ENCODE data around the gene COBL.

Gene COBL

GRCh38 chr7:51129527-51130472 lies 186.8 kb downstream of the COBL start:
- Histone ChIP-seq H2BK120ac (ENCODE audit: low read depth, low read length) (no peak overlapping the region), H3K23ac (ENCODE audit: low read depth, low read length, poor library complexity) (no peak overlapping the region), H3K9ac (ENCODE audit: low read depth, low read length, poor library complexity) (no peak overlapping the region), H3K4me2 (ENCODE audit: insufficient read depth, low read length, poor library complexity, severe bottlenecking) (no peak overlapping the region), H3K9me3 (replicated peaks in 1 of 2; ENCODE audit: control insufficient read depth in 2 of 2, insufficient read depth in 1 of 2, low read depth in 1 of 2, low read length in 2 of 2) (peaks cover 0 to 2% of the 10 kb centered on the region in 2 donors), H3K36me3 (replicated peaks in 1 of 2; ENCODE audit: control insufficient read depth in 2 of 2, insufficient read depth in 2 of 2, low read length in 2 of 2) (no peaks in the 10 kb centered on the region), H3K18ac (ENCODE audit: low read length) (peak overlapping the region; percentile 30), H2BK5ac (ENCODE audit: low read length) (no peak overlapping the region), H3K4me1 (ENCODE audit: control insufficient read depth in 2 of 2, insufficient read depth in 1 of 2, low read depth in 1 of 2, low read length in 2 of 2) (peaks cover 0 to 8% of the 10 kb centered on the region in 2 donors), H3K4ac (ENCODE audit: low read length) (no peak overlapping the region), H3K27ac (replicated peaks; ENCODE audit: low read length) (no peak overlapping the region), H3K27me3 (ENCODE audit: control insufficient read depth in 3 of 3, insufficient read depth in 3 of 3, low read depth in 1 of 3, low read length in 3 of 3) (no peaks in the 10 kb centered on the region), H4K91ac (ENCODE audit: low read depth, low read length, poor library complexity) (no peak overlapping the region), H3K14ac (ENCODE audit: low read length) (peak overlapping the region; percentile 39), H4K8ac (ENCODE audit: low read depth, low read length) (no peak overlapping the region), H2BK12ac (ENCODE audit: low read length) (no peak overlapping the region), H3K4me3 (ENCODE audit: low read length in 2 of 2) (no peak overlapping the region), H2AK5ac (ENCODE audit: low read depth, low read length) (no peak overlapping the region), H2AFZ (ENCODE audit: low read length) (no peak overlapping the region), H3K79me1 (ENCODE audit: low read depth, low read length) (no peaks in the 10 kb centered on the region), H2BK15ac (ENCODE audit: low read length) (no peak overlapping the region)
- no CpG with 5 or more reads among the region's 8 CpGs for WGBS, 2 donors (ENCODE audit: extremely low coverage in 2 of 2, insufficient read length in 2 of 2, insufficient replicate concordance in 1 of 2)
- no peak for DNase-seq (ENCODE audit: low spot score)

DNA sequence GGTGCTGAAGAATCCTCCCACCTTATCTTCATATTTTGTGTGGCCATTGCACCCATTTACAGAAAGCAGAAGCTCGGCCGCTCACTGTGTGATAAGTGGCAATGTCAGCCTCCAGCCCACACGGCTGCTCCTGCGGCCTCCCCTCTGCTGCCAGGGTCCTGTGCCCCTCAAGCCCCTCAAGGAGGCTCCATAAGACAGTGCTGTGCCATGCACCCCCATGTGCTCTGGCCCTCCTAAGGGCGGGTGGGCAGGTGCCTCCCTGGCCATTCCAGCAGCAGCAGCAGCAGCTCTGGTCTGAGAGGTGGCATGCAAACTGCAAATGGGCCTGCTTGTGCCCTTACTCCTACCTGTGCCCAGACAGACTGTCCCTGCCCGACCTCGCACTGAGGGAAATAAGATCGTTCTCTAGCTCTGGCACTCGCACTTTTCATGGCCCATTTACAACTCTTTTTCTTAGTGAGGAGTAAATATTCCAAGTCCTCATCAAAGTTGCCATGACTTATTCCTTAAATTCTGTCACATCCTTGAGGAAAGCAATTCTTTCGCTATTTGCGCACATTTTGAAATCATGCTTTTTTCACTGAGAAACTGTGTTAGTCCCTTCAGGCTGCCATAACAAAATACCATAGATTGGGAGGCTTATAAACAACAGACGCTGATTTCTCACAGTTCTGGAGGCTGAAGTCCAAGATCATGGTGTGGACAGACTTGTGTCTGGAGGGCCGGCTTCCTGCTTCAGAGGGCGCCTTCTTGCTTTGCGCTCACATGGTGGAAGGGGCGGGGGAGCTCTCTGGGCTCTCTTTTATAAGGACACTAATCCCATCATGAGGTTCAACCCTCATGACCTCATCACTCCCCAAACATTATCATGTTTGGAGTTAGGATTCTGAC lies 187.8 kb downstream of the COBL start:
- Histone ChIP-seq H4K91ac (ENCODE audit: low read depth, low read length, poor library complexity) (no peak overlapping the region), H3K23ac (ENCODE audit: low read depth, low read length, poor library complexity) (no peak overlapping the region), H3K36me3 (replicated peaks in 1 of 2; ENCODE audit: control insufficient read depth in 2 of 2, insufficient read depth in 2 of 2, low read length in 2 of 2) (no peaks in the 10 kb centered on the region), H2BK12ac (ENCODE audit: low read length) (no peak overlapping the region), H3K4me1 (ENCODE audit: control insufficient read depth in 2 of 2, insufficient read depth in 1 of 2, low read depth in 1 of 2, low read length in 2 of 2) (peaks cover 0 to 8% of the 10 kb centered on the region in 2 donors), H3K4ac (ENCODE audit: low read length) (no peak overlapping the region), H2BK5ac (ENCODE audit: low read length) (no peak overlapping the region), H2AK5ac (ENCODE audit: low read depth, low read length) (no peak overlapping the region), H3K18ac (ENCODE audit: low read length) (peak overlapping the region; percentile 3), H3K27me3 (ENCODE audit: control insufficient read depth in 3 of 3, insufficient read depth in 3 of 3, low read depth in 1 of 3, low read length in 3 of 3) (no peaks in the 10 kb centered on the region), H3K4me3 (ENCODE audit: low read length in 2 of 2) (peak overlapping the region in 1 of 2 donors; percentile 32), H3K27ac (replicated peaks; ENCODE audit: low read length) (no peak overlapping the region), H2BK120ac (ENCODE audit: low read depth, low read length) (no peak overlapping the region), H3K14ac (ENCODE audit: low read length) (no peak overlapping the region), H4K8ac (ENCODE audit: low read depth, low read length) (no peak overlapping the region), H3K9ac (ENCODE audit: low read depth, low read length, poor library complexity) (peak overlapping the region; percentile 9), H2BK15ac (ENCODE audit: low read length) (no peak overlapping the region), H3K4me2 (ENCODE audit: insufficient read depth, low read length, poor library complexity, severe bottlenecking) (no peak overlapping the region), H3K9me3 (replicated peaks in 1 of 2; ENCODE audit: control insufficient read depth in 2 of 2, insufficient read depth in 1 of 2, low read depth in 1 of 2, low read length in 2 of 2) (peaks cover 0 to 2% of the 10 kb centered on the region in 2 donors), H2AFZ (ENCODE audit: low read length) (no peak overlapping the region), H3K79me1 (ENCODE audit: low read depth, low read length) (no peaks in the 10 kb centered on the region)
- no peak for DNase-seq (ENCODE audit: low spot score)
- WGBS, 2 donors (ENCODE audit: extremely low coverage in 2 of 2, insufficient read length in 2 of 2, insufficient replicate concordance in 1 of 2), result no CpG with 5 or more reads among the region's 16 CpGs

- no peak overlapping the region for H2AK5ac ChIP-seq (ENCODE audit: low read depth, low read length)
- no peak overlapping the region for H3K4me2 ChIP-seq (ENCODE audit: insufficient read depth, low read length, poor library complexity, severe bottlenecking)
- no peak overlapping the region for H3K4me3 ChIP-seq (ENCODE audit: low read length in 2 of 2)
- no peak overlapping the region for H2BK12ac ChIP-seq (ENCODE audit: low read length)
- no peak overlapping the region for H4K8ac ChIP-seq (ENCODE audit: low read depth, low read length)
- H2BK120ac ChIP-seq (ENCODE audit: low read depth, low read length), result no peak overlapping the region
- no peak for DNase-seq (ENCODE audit: low spot score)
- H3K79me1 ChIP-seq (ENCODE audit: low read depth, low read length), result no peaks in the 10 kb centered on the region
- no peak overlapping the region for H3K9ac ChIP-seq (ENCODE audit: low read depth, low read length, poor library complexity)
- no peak overlapping the region for H3K27ac ChIP-seq (replicated peaks; ENCODE audit: low read length)
- no peak overlapping the region for H3K4ac ChIP-seq (ENCODE audit: low read length)
- no peak overlapping the region for H2AFZ ChIP-seq (ENCODE audit: low read length)
- no peak overlapping the region for H2BK15ac ChIP-seq (ENCODE audit: low read length)
- H3K23ac ChIP-seq (ENCODE audit: low read depth, low read length, poor library complexity), result no peak overlapping the region
- H3K18ac ChIP-seq (ENCODE audit: low read length), result no peak overlapping the region
- H4K91ac ChIP-seq (ENCODE audit: low read depth, low read length, poor library complexity), result no peak overlapping the region
- peaks cover 0 to 2% of the 10 kb centered on the region in 2 donors for H3K9me3 ChIP-seq (replicated peaks in 1 of 2; ENCODE audit: control insufficient read depth in 2 of 2, insufficient read depth in 1 of 2, low read depth in 1 of 2, low read length in 2 of 2)
- H3K14ac ChIP-seq (ENCODE audit: low read length), result no peak overlapping the region
- H2BK5ac ChIP-seq (ENCODE audit: low read length), result no peak overlapping the region
- H3K36me3 ChIP-seq (replicated peaks in 1 of 2; ENCODE audit: control insufficient read depth in 2 of 2, insufficient read depth in 2 of 2, low read length in 2 of 2), result no peaks in the 10 kb centered on the region
- no CpG with 5 or more reads among the region's 3 CpGs for WGBS, 2 donors (ENCODE audit: extremely low coverage in 2 of 2, insufficient read length in 2 of 2, insufficient replicate concordance in 1 of 2)
- H3K27me3 ChIP-seq (ENCODE audit: control insufficient read depth in 3 of 3, insufficient read depth in 3 of 3, low read depth in 1 of 3, low read length in 3 of 3), result no peaks in the 10 kb centered on the region
- peaks cover 0 to 8% of the 10 kb centered on the region in 2 donors for H3K4me1 ChIP-seq (ENCODE audit: control insufficient read depth in 2 of 2, insufficient read depth in 1 of 2, low read depth in 1 of 2, low read length in 2 of 2)
Observed at GRCh38 chr7:51127618-51127904, 189.0 kb downstream of the COBL start.
